ENCODE results near the gene SREBF1. TPM values are rescaled to one million over a fixed set of nuclear protein-coding genes. Genes with fewer than 3 reads are reported as not detected.
A peak's percentile ranks its signal among the peaks of the same experiment; 100 is the strongest.

SREBF1 gene
- total and polyA plus RNA-seq, 10 of the 15 experiments (the other 5 are each of a cell fraction or from before 2014, with no cell fraction given), result 1.4 to 84.6 (median 20.4) TPM

DNA sequence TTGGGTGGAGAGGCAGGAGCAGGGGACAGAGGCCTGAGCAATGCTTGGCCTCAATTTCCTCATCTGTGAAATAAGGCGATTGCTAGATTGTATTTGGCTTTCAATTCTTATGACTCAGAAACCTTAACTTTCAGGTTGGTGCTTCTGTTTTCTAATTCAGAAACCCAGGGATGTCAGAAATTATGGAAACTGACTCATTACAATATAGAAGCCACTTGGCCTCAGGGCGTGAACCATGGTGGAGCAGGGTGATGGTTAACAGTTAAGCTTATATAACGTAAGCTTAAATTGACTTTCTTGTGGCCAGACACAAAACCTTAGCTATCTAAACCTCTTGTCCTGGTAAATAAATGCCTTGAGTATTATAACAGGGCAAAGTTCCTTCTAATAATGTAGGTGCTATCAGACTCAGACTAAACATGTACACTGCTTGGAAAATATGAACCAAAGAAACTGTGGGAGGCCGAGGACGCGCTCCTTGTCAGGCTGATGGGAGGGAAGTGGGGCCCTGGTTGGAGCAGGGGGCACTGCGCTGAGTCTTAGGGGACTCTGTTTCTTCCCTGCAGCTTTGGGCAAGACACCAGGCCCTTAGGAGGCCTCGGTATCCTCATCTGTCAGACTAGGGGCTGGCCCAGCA, 17.1 kb upstream of the SREBF1 start:
- SMC1A ChIA-PET (ENCODE audit: uncharacterized antibody, unreplicated experiment), result interaction anchor here (0.8 to 4.6 kb wide), 6 partner anchors 15 to 162 kb away, joined by 3 to 28 read pairs (median 6); partner anchors contain the start of gene SREBF1
- no peak for TF ChIP-seq FOXM1 (IDR thresholded peaks at IDR 0.05; ENCODE audit: low read depth, low read length)
- TF ChIP-seq JUNB (IDR thresholded peaks at IDR 0.05), result peak; percentile 52; the same call in 1 of the 2 replicates
- TF ChIP-seq RUNX3 (IDR thresholded peaks at IDR 0.05; ENCODE audit: low read length), result peak; percentile 22; the same call in 1 of the 2 replicates
- no peak overlapping the region for H3K27ac ChIP-seq (ENCODE audit: control insufficient read depth, insufficient read depth)
- FAIRE-seq, result no peak
- POLR2A ChIA-PET, result interaction anchor here (1.2 kb wide), 1 partner anchor 12 kb away, joined by 4 read pairs; no protein-coding TSS in a partner anchor
- no peak overlapping the region for H3K9ac ChIP-seq (ENCODE audit: control insufficient read depth, insufficient read depth, low read length)
- 67% methylated on average over 8 of the region's 8 CpGs for WGBS (ENCODE audit: insufficient coverage, insufficient replicate concordance, low lambda C conversion rate, missing lambda C conversion rate)
- no TSS peak for BruUV-seq (replicated peaks)
- in situ Hi-C loops (cut with MboI) (no loop called here), intact Hi-C loops (cut with micrococcal nuclease; ENCODE audit: unreplicated experiment) (no loop called here)
- CTCF ChIA-PET, result interaction anchor here (1.1 to 10.6 kb wide), 8 partner anchors 13 to 190 kb away, joined by 3 to 86 read pairs (median 4); partner anchors contain the start of gene SREBF1
- peaks cover 25% of the 10 kb centered on the region for H3K4me1 ChIP-seq (ENCODE audit: control insufficient read depth, insufficient read depth, low read length)
- no peak for DNase-seq (ENCODE audit: low read depth, low spot score)
- H3K9me3 ChIP-seq (replicated peaks; ENCODE audit: control insufficient read depth, insufficient read depth, low read length), result no peaks in the 10 kb centered on the region
- H4K20me1 ChIP-seq (ENCODE audit: control insufficient read depth, insufficient read depth), result no peaks in the 10 kb centered on the region
- no peak overlapping the region for H3K4me2 ChIP-seq (ENCODE audit: control insufficient read depth, insufficient read depth)
- ATAC-seq, result peak; percentile 8; the same call in 2 of the 3 replicates
- H3K4me3 ChIP-seq, result no peak overlapping the region
- no peaks in the 10 kb centered on the region for H3K36me3 ChIP-seq (ENCODE audit: control insufficient read depth in 2 of 2, insufficient read depth in 2 of 2, low read length in 1 of 2)
- H3K79me2 ChIP-seq (ENCODE audit: control insufficient read depth, insufficient read depth, low read length), result no peaks in the 10 kb centered on the region
- no peaks in the 10 kb centered on the region for H3K27me3 ChIP-seq (replicated peaks in 1 of 2; ENCODE audit: control insufficient read depth in 2 of 2, insufficient read depth in 2 of 2, low read length in 1 of 2)
- RAD21 ChIA-PET (ENCODE audit: unreplicated experiment), result interaction anchor here (1.1 to 2.2 kb wide), 4 partner anchors 18 to 119 kb away, joined by 3 to 7 read pairs (median 3); partner anchors contain the start of genes DRC3, SREBF1 and TOM1L2
- no peak overlapping the region for H2AFZ ChIP-seq (ENCODE audit: control insufficient read depth, low read depth, low read length)

- Histone ChIP-seq H3K9ac (ENCODE audit: control insufficient read depth, insufficient read depth, low read length) (no peak overlapping the region), H3K27ac (ENCODE audit: control insufficient read depth, insufficient read depth) (no peak overlapping the region), H3K4me2 (ENCODE audit: control insufficient read depth, insufficient read depth) (no peak overlapping the region), H3K4me3 (no peak overlapping the region), H4K20me1 (ENCODE audit: control insufficient read depth, insufficient read depth) (no peaks in the 10 kb centered on the region), H3K27me3 (replicated peaks in 1 of 2; ENCODE audit: control insufficient read depth in 2 of 2, insufficient read depth in 2 of 2, low read length in 1 of 2) (no peaks in the 10 kb centered on the region), H3K4me1 (ENCODE audit: control insufficient read depth, insufficient read depth, low read length) (peaks cover 27% of the 10 kb centered on the region), H3K36me3 (ENCODE audit: control insufficient read depth in 2 of 2, insufficient read depth in 2 of 2, low read length in 1 of 2) (no peaks in the 10 kb centered on the region), H3K79me2 (ENCODE audit: control insufficient read depth, insufficient read depth, low read length) (no peaks in the 10 kb centered on the region), H3K9me3 (replicated peaks; ENCODE audit: control insufficient read depth, insufficient read depth, low read length) (no peaks in the 10 kb centered on the region), H2AFZ (ENCODE audit: control insufficient read depth, low read depth, low read length) (no peak overlapping the region)
- FAIRE-seq (no peak), DNase-seq (ENCODE audit: low read depth, low spot score) (no peak), ATAC-seq (no peak)
- ChIA-PET POLR2A (interaction anchor here (1.2 kb wide), 1 partner anchor 12 kb away, joined by 4 read pairs; no protein-coding TSS in a partner anchor), RAD21 (ENCODE audit: unreplicated experiment) (no interaction called here), SMC1A (ENCODE audit: uncharacterized antibody, unreplicated experiment) (interaction anchor here (1.5 to 4.6 kb wide), 2 partner anchors 18 to 161 kb away, joined by 5 to 28 read pairs; partner anchors contain the start of gene SREBF1), CTCF (interaction anchor here (1.1 to 10.6 kb wide), 5 partner anchors 12 to 189 kb away, joined by 3 to 86 read pairs (median 5); no protein-coding TSS in a partner anchor)
- intact Hi-C loops (cut with micrococcal nuclease; ENCODE audit: unreplicated experiment), result no loop called here
- in situ Hi-C loops (cut with MboI), result no loop called here
- no TSS peak for BruUV-seq (replicated peaks)
- WGBS (ENCODE audit: insufficient coverage, insufficient replicate concordance, low lambda C conversion rate, missing lambda C conversion rate), result 79% methylated on average over 3 of the region's 3 CpGs
- TF ChIP-seq ZNF384 (IDR thresholded peaks at IDR 0.05; ENCODE audit: borderline replicate concordance, low read depth, low read length), result no peak
- TF ChIP-seq, protein P1, sequence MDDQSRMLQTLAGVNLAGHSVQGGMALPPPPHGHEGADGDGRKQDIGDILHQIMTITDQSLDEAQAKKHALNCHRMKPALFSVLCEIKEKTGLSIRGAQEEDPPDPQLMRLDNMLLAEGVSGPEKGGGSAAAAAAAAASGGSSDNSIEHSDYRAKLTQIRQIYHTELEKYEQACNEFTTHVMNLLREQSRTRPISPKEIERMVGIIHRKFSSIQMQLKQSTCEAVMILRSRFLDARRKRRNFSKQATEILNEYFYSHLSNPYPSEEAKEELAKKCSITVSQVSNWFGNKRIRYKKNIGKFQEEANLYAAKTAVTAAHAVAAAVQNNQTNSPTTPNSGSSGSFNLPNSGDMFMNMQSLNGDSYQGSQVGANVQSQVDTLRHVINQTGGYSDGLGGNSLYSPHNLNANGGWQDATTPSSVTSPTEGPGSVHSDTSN (IDR thresholded peaks at IDR 0.05; ENCODE audit: insufficient replicate concordance, low read depth, low read length), result no peak
- TF ChIP-seq PKNOX1 (IDR thresholded peaks at IDR 0.05), result no peak
- TF ChIP-seq ZBED1 (IDR thresholded peaks at IDR 0.05; ENCODE audit: borderline replicate concordance), result no peak
- no peak for TF ChIP-seq KAT2A (conservative IDR thresholded peaks at IDR 0.05; ENCODE audit: control insufficient read depth, low read depth, low read length)
- TF ChIP-seq MYB (IDR thresholded peaks at IDR 0.05; ENCODE audit: borderline replicate concordance, low read depth, low read length), result no peak
- TF ChIP-seq, protein P2, sequence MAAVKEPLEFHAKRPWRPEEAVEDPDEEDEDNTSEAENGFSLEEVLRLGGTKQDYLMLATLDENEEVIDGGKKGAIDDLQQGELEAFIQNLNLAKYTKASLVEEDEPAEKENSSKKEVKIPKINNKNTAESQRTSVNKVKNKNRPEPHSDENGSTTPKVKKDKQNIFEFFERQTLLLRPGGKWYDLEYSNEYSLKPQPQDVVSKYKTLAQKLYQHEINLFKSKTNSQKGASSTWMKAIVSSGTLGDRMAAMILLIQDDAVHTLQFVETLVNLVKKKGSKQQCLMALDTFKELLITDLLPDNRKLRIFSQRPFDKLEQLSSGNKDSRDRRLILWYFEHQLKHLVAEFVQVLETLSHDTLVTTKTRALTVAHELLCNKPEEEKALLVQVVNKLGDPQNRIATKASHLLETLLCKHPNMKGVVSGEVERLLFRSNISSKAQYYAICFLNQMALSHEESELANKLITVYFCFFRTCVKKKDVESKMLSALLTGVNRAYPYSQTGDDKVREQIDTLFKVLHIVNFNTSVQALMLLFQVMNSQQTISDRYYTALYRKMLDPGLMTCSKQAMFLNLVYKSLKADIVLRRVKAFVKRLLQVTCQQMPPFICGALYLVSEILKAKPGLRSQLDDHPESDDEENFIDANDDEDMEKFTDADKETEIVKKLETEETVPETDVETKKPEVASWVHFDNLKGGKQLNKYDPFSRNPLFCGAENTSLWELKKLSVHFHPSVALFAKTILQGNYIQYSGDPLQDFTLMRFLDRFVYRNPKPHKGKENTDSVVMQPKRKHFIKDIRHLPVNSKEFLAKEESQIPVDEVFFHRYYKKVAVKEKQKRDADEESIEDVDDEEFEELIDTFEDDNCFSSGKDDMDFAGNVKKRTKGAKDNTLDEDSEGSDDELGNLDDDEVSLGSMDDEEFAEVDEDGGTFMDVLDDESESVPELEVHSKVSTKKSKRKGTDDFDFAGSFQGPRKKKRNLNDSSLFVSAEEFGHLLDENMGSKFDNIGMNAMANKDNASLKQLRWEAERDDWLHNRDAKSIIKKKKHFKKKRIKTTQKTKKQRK (IDR thresholded peaks at IDR 0.05; ENCODE audit: low read depth, low read length), result no peak
Observed at GRCh38 chr17:17852930-17853329, 16.1 kb upstream of the SREBF1 start.

Data from GM12878 (cell line).